ENCODE results near the gene LIPM. TPM values are rescaled to one million over a fixed set of nuclear protein-coding genes. Genes with fewer than 3 reads are reported as not detected.

LIPM gene
- total RNA-seq, 1 donor from 2014 or later, result not detected

DNA sequence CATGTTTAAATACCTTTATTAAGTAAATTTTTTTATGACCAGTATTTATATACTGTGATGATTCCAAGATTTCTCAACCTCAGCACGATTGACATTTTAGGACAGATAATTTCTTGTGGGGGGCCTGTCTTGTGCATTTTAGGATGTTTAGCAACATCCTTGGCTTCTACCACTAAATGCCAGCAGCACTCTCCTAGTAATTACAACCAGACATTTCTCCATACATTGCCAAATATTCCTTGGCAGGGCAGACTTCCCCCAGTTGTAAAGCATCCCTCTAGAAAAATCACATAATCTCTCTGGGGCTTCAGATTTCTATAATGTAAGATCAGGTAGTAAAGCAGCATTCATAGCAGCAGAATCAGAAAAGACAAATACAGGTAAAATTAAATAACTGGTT, 7.8 kb upstream of the LIPM start:
- H3K9me3 Mint-ChIP-seq (ENCODE audit: unreplicated experiment), result no peaks in the 10 kb centered on the region
- TF ChIP-seq, protein P1, sequence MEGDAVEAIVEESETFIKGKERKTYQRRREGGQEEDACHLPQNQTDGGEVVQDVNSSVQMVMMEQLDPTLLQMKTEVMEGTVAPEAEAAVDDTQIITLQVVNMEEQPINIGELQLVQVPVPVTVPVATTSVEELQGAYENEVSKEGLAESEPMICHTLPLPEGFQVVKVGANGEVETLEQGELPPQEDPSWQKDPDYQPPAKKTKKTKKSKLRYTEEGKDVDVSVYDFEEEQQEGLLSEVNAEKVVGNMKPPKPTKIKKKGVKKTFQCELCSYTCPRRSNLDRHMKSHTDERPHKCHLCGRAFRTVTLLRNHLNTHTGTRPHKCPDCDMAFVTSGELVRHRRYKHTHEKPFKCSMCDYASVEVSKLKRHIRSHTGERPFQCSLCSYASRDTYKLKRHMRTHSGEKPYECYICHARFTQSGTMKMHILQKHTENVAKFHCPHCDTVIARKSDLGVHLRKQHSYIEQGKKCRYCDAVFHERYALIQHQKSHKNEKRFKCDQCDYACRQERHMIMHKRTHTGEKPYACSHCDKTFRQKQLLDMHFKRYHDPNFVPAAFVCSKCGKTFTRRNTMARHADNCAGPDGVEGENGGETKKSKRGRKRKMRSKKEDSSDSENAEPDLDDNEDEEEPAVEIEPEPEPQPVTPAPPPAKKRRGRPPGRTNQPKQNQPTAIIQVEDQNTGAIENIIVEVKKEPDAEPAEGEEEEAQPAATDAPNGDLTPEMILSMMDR (IDR thresholded peaks at IDR 0.05), result no peak
- no peak overlapping the region for H3K27ac Mint-ChIP-seq (ENCODE audit: unreplicated experiment)
- peaks cover 10% of the 10 kb centered on the region for H3K4me1 Mint-ChIP-seq (ENCODE audit: unreplicated experiment)
- DNase-seq (ENCODE audit: extremely low spot score, unreplicated experiment), result no peak
- H3K27me3 Mint-ChIP-seq (ENCODE audit: unreplicated experiment), result peaks cover 5% of the 10 kb centered on the region
- H3K36me3 Mint-ChIP-seq (ENCODE audit: unreplicated experiment), result no peaks in the 10 kb centered on the region
- no peak overlapping the region for H3K4me3 Mint-ChIP-seq (ENCODE audit: unreplicated experiment)

DNA sequence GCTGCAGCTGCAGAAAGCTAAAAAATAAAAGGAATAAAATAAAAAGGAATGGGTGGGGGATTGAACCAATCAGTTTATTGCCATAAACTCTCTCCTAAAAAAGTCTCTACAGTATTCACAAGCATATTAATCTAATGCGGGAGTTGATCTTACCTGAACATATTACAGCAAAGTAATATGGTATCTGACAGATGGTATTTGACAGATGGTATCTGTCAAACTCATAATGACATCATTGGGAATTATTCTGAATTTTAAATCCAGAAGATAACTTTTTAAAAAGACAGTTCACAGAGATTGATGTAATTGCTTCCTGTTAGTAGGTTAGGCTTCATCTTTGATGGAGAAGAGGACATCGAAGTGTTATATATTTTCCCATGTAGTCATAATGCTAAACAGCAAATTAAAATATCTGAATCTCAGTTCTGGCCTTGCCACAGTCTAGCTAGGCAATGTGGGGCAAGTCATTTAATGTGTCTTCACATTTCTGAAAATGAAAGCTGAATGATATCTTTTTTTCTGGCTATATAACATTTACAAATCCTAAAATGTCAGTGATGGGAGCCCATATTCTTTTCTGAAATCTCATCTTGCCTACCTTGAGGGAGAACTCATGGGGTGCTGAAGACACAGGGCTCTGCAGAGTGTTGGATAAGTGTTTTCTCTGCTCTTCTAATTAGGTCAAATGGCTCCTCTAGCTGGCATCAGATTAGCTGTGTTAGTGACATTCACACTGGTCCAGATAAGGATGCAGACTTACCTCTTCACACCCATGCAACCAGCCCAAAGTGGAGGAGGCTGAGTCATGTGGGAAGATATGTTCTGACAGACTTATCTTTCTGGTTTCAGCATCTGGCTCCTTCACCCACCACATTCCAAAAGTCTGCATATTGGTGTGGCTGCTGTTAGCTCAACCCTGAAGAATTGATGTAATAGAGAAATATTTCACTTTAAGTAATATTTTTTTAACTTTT, 2.1 kb upstream of the LIPM start:
- Mint-ChIP-seq H3K36me3 (ENCODE audit: unreplicated experiment) (no peaks in the 10 kb centered on the region), H3K27ac (ENCODE audit: unreplicated experiment) (no peak overlapping the region), H3K27me3 (ENCODE audit: unreplicated experiment) (peaks cover 11% of the 10 kb centered on the region), H3K4me3 (ENCODE audit: unreplicated experiment) (no peak overlapping the region), H3K4me1 (ENCODE audit: unreplicated experiment) (no peaks in the 10 kb centered on the region), H3K9me3 (ENCODE audit: unreplicated experiment) (no peaks in the 10 kb centered on the region)
- TF ChIP-seq, protein P1 (IDR thresholded peaks at IDR 0.05), result no peak
- no peak for DNase-seq (ENCODE audit: extremely low spot score, unreplicated experiment)

DNA sequence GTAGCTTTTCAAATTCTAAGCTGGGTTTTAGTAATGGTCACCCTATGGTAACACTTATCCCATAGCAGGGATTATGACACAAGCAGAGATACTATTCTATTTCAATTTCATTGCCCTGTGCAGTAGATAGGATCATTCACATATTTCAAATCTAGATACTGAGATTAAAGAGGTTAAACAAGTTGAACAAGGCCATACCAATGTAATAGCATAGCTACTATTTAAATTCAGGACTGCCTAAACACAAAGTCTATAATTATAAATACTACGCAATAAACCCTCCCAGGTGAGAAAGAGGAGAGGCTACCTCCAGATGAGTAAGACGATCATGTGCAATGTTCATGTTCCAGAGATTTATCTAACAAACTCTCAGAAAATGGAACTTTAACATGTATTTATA, 1.1 kb downstream of the LIPM start:
- no peak for DNase-seq (ENCODE audit: extremely low spot score, unreplicated experiment)
- H3K4me3 Mint-ChIP-seq (ENCODE audit: unreplicated experiment), result no peak overlapping the region
- H3K36me3 Mint-ChIP-seq (ENCODE audit: unreplicated experiment), result no peaks in the 10 kb centered on the region
- TF ChIP-seq, protein P1 (IDR thresholded peaks at IDR 0.05), result no peak
- H3K27ac Mint-ChIP-seq (ENCODE audit: unreplicated experiment), result no peak overlapping the region
- no peaks in the 10 kb centered on the region for H3K4me1 Mint-ChIP-seq (ENCODE audit: unreplicated experiment)
- H3K27me3 Mint-ChIP-seq (ENCODE audit: unreplicated experiment), result peaks cover 6% of the 10 kb centered on the region
- no peaks in the 10 kb centered on the region for H3K9me3 Mint-ChIP-seq (ENCODE audit: unreplicated experiment)

DNA sequence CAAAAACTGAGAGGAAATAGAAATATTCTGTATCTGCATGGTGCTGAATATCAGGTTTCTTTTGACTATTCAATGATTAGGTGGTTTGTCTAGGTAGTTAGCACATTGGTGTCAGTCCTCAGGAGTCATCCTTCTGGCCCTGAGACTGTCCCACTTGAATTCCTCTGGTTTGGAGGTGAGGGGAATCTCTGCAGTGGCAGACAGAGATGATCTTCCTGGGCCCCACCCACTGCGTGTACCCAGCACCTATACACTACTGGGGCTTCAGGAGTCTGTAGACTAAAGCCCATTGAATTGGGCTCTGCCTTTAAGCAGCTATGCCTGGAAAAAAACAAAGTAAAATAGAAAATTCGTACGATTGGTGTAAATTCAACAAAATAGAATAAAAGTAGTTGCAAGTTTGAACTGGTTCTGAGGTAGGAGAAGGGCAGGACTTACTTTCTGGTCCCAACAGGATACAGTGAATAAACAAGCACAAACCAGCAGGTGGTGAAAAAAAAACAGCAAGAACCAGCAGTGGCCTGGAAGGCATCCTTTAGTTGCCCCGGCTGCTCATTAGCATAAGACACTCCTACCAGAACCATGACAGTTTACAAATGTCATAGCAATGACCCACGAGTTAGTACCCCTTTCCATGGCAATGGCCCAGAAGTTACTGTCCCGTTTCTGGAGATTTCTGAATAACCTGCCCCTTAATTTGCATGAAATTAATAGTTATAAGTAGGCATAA, 1.7 kb downstream of the LIPM start:
- TF ChIP-seq, protein P1 (IDR thresholded peaks at IDR 0.05), result no peak
- Mint-ChIP-seq H3K9me3 (ENCODE audit: unreplicated experiment) (no peaks in the 10 kb centered on the region), H3K4me1 (ENCODE audit: unreplicated experiment) (no peaks in the 10 kb centered on the region), H3K36me3 (ENCODE audit: unreplicated experiment) (no peaks in the 10 kb centered on the region), H3K4me3 (ENCODE audit: unreplicated experiment) (no peak overlapping the region), H3K27me3 (ENCODE audit: unreplicated experiment) (peaks cover 6% of the 10 kb centered on the region), H3K27ac (ENCODE audit: unreplicated experiment) (no peak overlapping the region)
- no peak for DNase-seq (ENCODE audit: extremely low spot score, unreplicated experiment)

DNA sequence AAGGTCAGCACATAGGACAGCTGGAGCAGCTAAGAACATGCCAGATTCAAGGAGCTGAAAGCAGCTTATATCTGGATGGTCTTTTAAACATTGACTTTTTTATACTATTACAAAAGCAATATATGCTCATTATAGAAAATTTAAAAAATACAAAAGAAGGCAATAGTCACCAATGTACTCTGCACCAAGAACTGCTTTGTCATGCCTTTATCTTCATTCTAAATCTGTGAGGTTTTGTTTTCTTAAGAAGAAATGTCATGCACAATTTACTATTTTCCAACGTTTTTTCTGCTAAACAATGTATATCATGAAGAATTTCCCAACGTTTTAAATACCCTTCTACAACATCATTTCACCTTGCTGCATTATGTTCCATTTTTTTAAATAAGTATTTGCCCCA, 2.8 kb downstream of the LIPM start:
- DNase-seq (ENCODE audit: extremely low spot score, unreplicated experiment), result no peak
- Mint-ChIP-seq H3K36me3 (ENCODE audit: unreplicated experiment) (no peaks in the 10 kb centered on the region), H3K27ac (ENCODE audit: unreplicated experiment) (no peak overlapping the region), H3K4me1 (ENCODE audit: unreplicated experiment) (peaks cover under 1% of the 10 kb centered on the region), H3K9me3 (ENCODE audit: unreplicated experiment) (no peaks in the 10 kb centered on the region), H3K27me3 (ENCODE audit: unreplicated experiment) (peaks cover 8% of the 10 kb centered on the region), H3K4me3 (ENCODE audit: unreplicated experiment) (no peak overlapping the region)
- TF ChIP-seq, protein P1 (IDR thresholded peaks at IDR 0.05), result no peak

Measured in osteocyte (in vitro differentiated cells).